NCI-H2171 treated with DMSO at 0.1 percent for 48 hours (cell line): ENCODE measurements around the gene ACTR1B.
"Not testable (repeated sequence)": the region's sequence is repeated elsewhere in the genome, so short reads cannot be mapped to it uniquely, and the experiment has no call there.

Source experiments
- DNase-seq: peaks from one replicate; lab custom pipeline; 2025; lab: John Stamatoyannopoulos, UW

The ACTR1B gene

GRCh38 chr2:97615746-97616145 lies 48.1 kb downstream of the ACTR1B start:
- not testable (repeated sequence) for DNase-seq

- DNase-seq: not testable (repeated sequence)
Observed at GRCh38 chr2:97611895-97612294, 51.9 kb downstream of the ACTR1B start.

- not testable (repeated sequence) for DNase-seq
Observed at GRCh38 chr2:97608745-97609144, 55.1 kb downstream of the ACTR1B start.
